ENCODE results near the gene ANO1.

The ANO1 gene

DNA sequence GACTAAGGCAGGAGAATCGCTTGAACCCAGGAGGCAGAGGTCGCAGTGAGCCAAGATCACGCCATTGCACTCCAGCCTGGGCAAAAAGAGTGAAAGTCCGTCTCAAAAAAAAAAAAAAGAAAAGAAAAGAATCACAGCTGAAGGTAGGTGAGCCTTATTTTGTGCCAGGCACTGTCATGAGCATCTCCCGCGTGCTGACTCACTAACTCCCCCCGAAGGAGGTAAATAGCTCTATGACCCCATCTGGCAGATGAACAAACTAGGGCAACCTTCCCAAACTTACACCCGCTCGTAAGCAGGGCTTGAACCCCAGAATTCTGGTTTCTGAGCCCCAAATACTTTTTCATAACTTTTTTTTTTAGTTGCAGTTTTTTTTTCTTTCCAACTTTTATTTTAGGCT lies 60.3 kb downstream of the ANO1 start:
- DNase-seq (ENCODE audit: low read depth), result no peak

DNA sequence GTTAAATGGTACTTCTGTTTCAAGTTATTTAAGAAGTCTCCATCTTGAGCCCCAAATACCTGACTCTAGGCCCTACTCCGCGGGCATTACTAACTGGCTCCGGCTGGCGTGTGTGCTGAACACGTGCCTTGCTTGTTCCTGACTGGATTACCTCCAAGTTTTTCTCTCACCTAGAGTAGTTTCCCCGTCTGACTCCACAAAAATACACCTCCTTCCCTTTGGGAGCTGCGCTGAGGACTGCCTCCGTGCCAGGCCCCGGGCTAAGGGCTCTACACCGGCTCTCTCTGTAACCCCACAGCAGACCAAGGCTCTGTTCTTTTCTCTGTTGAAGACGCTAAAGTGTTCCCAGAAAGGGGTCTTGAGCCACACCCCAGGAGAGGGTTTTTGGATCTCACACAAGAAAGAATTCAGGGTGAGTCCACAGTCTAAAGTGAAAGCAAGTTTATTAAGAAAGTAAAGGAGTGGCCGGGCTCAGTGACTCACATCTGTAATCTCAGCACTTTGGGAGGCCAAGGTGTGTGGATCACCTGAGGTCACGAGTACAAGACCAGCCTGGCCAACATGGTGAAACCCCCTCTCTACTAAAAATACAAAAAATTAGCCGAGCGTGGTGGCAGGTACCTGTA lies 61.8 kb downstream of the ANO1 start:
- no peak for DNase-seq (ENCODE audit: low read depth)

GRCh38 chr11:70140711-70141485 lies 62.8 kb downstream of the ANO1 start:
- no peak for DNase-seq (ENCODE audit: low read depth)

- no peak for DNase-seq (ENCODE audit: low read depth)
Measured at GRCh38 chr11:70141486-70142220, 63.5 kb downstream of the ANO1 start.

- DNase-seq (ENCODE audit: low read depth), result no peak
Measured at GRCh38 chr11:70142221-70142875, 64.2 kb downstream of the ANO1 start.

DNA sequence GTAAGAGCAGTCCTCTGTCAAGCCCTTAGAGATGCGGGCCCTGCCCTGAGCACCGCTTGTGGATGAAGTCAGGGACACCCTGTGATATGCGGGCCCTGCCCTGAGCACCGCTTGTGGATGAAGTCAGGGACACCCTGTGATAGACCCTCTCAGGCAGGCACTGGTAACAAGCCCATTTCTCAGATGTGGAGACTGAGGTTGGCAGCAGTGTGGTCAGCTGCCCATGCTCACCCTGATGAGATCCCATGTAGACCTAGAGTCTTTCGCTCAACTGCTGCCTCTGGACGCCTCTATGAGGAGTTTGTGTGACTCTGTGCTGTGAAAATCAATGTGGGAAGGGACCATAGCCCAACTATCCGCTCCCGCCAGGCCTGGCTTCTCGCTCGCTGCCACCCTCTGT lies 66.1 kb downstream of the ANO1 start:
- no peak for DNase-seq (ENCODE audit: low read depth)

DNA sequence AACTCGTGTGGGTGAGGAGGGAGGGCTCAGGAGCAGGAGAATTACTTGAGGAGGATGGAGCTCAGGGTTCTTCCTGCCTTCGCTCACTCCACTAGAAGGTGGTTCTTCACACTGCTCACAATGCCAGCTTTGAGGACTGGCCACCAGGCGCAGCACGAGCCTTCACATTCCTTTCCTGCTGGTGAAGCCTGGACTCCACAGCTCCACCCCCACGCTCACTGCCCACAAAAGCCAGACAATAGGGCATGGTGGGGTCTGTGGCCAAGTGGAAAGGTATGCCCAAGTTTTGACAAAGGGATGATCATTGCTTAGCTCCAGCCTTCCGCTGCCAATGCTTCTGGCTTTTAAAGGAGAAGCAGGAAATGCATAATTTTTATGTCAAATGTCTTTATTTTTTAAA lies 67.0 kb downstream of the ANO1 start:
- no peak for DNase-seq (ENCODE audit: low read depth)

DNA sequence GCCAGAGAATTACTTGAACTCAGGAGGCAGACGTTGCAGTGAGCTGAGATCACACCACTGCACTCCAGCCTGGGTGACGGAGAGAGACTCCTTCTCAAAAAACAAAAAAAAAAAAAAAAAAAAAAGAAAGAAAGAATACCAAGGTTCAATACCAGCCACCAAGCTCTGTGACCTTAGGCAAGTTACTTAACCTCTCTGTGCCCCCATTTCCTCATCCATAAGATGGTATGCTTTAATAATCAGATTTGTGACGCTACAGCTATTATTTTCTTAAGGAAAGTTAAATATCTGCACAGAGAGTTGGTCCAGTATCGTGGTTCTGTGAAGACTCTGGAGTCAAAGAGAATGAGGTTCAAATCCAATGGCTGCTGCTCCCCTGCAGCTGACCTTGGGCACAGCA lies 67.7 kb downstream of the ANO1 start:
- DNase-seq (ENCODE audit: low read depth), result no peak

DNA sequence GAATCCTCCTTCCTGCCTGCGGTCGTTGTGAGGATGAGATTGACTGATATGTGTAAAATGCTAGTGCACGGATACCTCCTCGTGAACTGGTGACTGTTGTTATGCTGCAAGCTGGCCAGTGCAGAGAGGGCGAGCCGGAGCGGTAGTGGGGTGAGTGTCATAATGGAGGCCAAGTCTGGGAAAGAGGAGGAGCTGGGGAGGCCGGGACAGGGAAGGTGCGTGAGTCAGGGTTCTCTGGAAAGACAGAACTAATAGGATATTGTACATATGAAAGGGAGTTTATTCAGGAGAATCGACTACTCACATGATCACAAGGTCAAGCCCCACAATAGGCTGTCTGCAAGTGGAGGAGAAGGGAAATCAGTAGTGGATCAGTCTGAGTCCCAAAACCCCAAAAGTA lies 68.2 kb downstream of the ANO1 start:
- DNase-seq (ENCODE audit: low read depth), result no peak

- DNase-seq (ENCODE audit: low read depth), result no peak
Measured at GRCh38 chr11:70146895-70147520, 68.9 kb downstream of the ANO1 start.

DNA sequence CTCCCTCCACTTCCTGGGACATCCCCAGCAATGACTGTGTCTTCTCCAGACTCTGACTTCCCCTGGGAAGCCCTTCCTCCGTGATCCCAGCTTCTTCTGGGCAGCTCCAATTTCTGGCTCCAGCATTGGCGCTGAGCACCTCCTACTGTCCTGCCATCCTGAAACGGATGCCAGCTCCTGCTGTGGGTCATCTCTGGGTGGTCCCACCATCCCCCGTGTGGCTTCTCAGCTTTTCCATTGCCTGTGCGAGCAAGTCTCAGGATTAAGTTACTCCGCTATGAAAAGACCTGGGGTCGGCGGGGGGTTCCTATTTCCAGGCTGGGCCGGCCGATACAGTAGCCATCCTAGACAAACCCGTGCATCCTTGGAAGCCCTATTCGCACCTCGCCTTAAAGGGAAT lies 69.6 kb downstream of the ANO1 start:
- no peak for DNase-seq (ENCODE audit: low read depth)

GRCh38 chr11:70151671-70152070 lies 73.6 kb downstream of the ANO1 start:
- no peak for DNase-seq (ENCODE audit: low read depth)

DNA sequence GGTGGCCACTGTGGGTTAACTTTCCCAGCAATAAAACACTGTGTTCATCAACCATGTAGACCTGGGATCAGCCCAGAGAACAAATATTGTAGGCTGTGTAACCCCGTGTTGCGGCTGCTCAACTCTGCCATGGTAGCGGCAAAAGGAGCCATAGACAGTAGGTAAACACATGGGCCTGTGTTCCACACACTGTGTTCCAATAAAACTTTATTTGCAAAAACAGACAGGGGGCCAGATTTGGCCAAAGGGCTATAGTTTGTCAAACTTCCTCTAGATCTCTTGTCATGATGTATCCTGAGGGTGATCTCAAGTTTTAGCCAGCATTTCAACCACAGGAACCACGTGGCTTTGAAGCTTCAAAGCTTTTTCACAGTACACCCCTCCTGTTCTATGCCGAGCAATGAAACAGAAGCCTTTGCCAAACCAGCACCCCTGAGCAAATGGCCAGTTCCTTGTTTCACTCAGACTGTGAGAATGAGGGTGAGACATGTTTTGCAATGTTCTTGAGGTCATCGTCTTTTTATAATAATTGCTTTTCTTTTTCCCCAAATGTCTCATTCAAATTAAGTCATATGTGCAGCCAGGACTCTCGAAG lies 75.1 kb downstream of the ANO1 start:
- DNase-seq (ENCODE audit: low read depth), result no peak

- no peak for DNase-seq (ENCODE audit: low read depth)
Measured at GRCh38 chr11:70155386-70155785, 77.3 kb downstream of the ANO1 start.

DNA sequence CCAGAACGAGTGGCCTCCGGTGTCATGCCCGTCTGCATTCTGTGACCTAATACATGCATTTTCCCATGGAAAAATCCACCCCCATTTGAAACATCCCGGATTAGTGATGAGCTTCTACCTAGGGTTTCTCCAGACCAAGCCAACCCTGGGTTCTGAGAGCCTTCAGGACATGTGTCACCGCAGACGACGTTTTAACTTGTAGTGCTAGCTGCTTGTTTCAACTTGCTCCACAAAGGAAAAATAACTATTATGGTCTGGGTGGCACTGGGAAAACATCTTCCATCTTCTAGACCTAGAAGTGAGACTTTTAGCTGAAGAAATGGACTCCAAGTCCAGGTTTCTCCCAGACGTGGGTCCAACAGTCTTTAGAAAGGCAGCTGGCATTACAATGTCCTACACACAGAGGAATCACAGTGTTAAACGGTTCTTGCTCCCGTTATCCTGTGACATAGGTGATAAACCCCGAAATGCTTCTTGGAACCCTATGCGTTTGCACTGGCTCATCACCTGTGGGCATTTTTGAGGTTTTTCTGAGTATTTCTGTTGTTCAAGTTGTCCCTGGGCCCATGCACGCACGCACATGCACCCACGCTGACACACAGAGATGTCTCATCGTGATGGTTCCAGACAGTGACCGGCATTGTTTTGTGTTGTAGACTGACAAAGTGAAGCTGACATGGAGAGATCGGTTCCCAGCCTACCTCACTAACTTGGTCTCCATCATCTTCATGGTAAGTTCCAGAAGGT lies 78.3 kb downstream of the ANO1 start:
- DNase-seq (ENCODE audit: low read depth), result no peak

DNA sequence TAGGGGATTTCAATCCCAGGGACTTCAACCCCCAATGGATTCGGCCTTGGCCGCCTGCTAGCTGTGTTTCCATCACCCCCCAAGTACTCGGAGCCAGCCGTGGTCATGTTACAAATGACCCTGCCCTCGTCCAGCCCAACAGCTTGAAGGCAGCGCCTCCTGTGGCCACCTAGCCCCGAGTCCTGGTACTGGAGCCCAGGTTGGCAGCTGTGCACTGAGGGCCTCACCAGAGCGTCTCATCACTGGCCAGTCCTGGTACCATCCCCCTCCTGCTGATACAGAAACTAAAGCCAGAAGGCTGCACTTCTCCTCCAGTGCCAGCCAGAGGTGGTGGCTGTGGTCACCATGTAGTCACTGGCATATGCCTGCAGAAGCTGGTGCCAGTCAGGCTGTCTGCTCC lies 80.1 kb downstream of the ANO1 start:
- DNase-seq (ENCODE audit: low read depth), result no peak

- no peak for DNase-seq (ENCODE audit: low read depth)
Measured at GRCh38 chr11:70158757-70159389, 80.8 kb downstream of the ANO1 start.

GRCh38 chr11:70159627-70160570 lies 81.8 kb downstream of the ANO1 start:
- no peak for DNase-seq (ENCODE audit: low read depth)

GRCh38 chr11:70161043-70161625 lies 83.0 kb downstream of the ANO1 start:
- DNase-seq (ENCODE audit: low read depth), result no peak

Data from stimulated activated CD8-positive, alpha-beta memory T cell treated with anti-CD3 and anti-CD28 coated beads, Interleukin-12 subunit alpha, Interleukin-12 subunit beta, amount 100 ng/mL, for 1 hour (primary cell).